Stomach (tissue), 9 donors: ENCODE data around the gene MTCL1. TPM values are rescaled to one million over a fixed set of nuclear protein-coding genes. Genes with fewer than 3 reads are reported as not detected.

Experiments
- DNase-seq, 2 donors: peaks; one replicate each; pipeline versions ENCODE4 v3.0.0 to v3.0.0-alpha.2; 2013 to 2019
- H3K27ac ChIP-seq, 5 donors: fragments of 200-600 bp in 4 of 5; sonication (generic) in 4 of 5; one replicate each; pipeline ENCODE4 v1.5.1; 2013 to 2019; ENCODE audit warnings: mild to moderate bottlenecking in 1 of 5, moderate library complexity in 1 of 5
- H3K27me3 ChIP-seq, 3 donors: fragments of 200-600 bp; sonication (generic); one replicate each; pipeline ENCODE4 v1.5.1; 2017 to 2019; ENCODE audit warnings: mixed run types in 1 of 3
- H3K36me3 ChIP-seq, 4 donors: fragments of 200-600 bp; sonication (generic); 1 replicate in 3 of 4; 2 replicates in 1 of 4; pipeline ENCODE4 v1.5.1; 2016 to 2019
- H3K4me1 ChIP-seq, 4 donors: fragments of 200-600 bp; sonication (generic); one replicate each; pipeline ENCODE4 v1.5.1; 2016 to 2019
- H3K4me3 ChIP-seq, 4 donors: fragments of 200-600 bp; sonication (generic) in 3 of 4; one replicate each; pipeline ENCODE4 v1.5.1; 2016 to 2019; ENCODE audit warnings: mild to moderate bottlenecking in 1 of 4
- H3K9me3 ChIP-seq, 4 donors: fragments of 200-600 bp; sonication (generic); one replicate each; pipeline ENCODE4 v1.5.1; 2016 to 2019
- CTCF ChIP-seq, 7 experiments: fragments of 450-650 bp in 4 of 7; fragments of 200-600 bp in 3 of 7; sonication (generic) in 3 of 7; IDR thresholded peaks; one replicate each; pipeline ENCODE4 v1.5.1; 2016 to 2019; ENCODE audit warnings: antibody characterized with exemption in 7 of 7, control low read depth in 2 of 7, mild to moderate bottlenecking in 1 of 7
- EP300 ChIP-seq: sonication (generic); formaldehyde crosslinking; IDR thresholded peaks from one replicate; pipeline ENCODE4 v1.6.1; 2017; ENCODE audit warnings: antibody characterized with exemption
- POLR2A ChIP-seq, 4 donors: fragments of 450-650 bp; IDR thresholded peaks; one replicate each; pipeline ENCODE4 v1.6.1; 2016; ENCODE audit warnings: antibody characterized with exemption in 4 of 4, control low read depth in 2 of 4, mild to moderate bottlenecking in 1 of 4, moderate library complexity in 1 of 4
- POLR2AphosphoS5 ChIP-seq, 3 donors: sonication (generic); formaldehyde crosslinking; IDR thresholded peaks; one replicate each; pipeline ENCODE4 v1.6.1; 2016; ENCODE audit warnings: antibody characterized with exemption in 3 of 3
- WGBS, 5 donors: extraction: QIAGEN DNeasy Blood & Tissue Kit in 3 of 5; methylation state at CpG; one replicate each; pipeline versions ENCODE4 v1.1.5 to v1.1.7; 2013 to 2018; 5-methylcytosine and 5-hydroxymethylcytosine counted together
- intact Hi-C: fragments of 100-400 bp; cut with DNase I; formaldehyde crosslinking; loops from one replicate; pipeline ENCODE4 v1.15.1; 2023; ENCODE audit warnings: low total_unique reads
- polyA plus RNA-seq, 3 donors: library from polyadenylated mRNA; stranded (reverse); fragments of 200-250 nt; gene quantifications; one replicate each; pipeline ENCODE4 v1.2.3, GENCODE V29; 2013
- total RNA-seq, 5 donors: library from RNA; depleted of rRNA; stranded (reverse); fragments of >200 nt; gene quantifications; one replicate each; pipeline versions ENCODE4 v1.1.0 to v1.2.3, GENCODE V29; 2014 to 2016
- donor health status: healthy with polysubstance abuse.
- donor health status: Bipolar disorder and iron deficiency.
- donor health status: healthy.

Gene MTCL1
- total and polyA plus RNA-seq, 8 donors: 2.3 to 225 (median 20.5) TPM

GRCh38 chr18:8766559-8767293, 61.4 kb downstream of the MTCL1 start:
- Histone ChIP-seq H3K27ac (peak overlapping the region in 2 of 5 donors; percentile 20 to 64), H3K9me3 (peaks cover 0 to under 1% (median 0%) of the 10 kb centered on the region in 4 donors), H3K4me1 (peaks cover 0 to 28% (median 1%) of the 10 kb centered on the region in 4 donors), H3K4me3 (no peak overlapping the region), H3K36me3 (peaks cover 0 to 17% (median 9%) of the 10 kb centered on the region in 4 donors), H3K27me3 (no peaks in the 10 kb centered on the region)
- no peak for DNase-seq
- intact Hi-C loops: no loop called here
- no peak for TF ChIP-seq CTCF (IDR thresholded peaks at IDR 0.05)
- TF ChIP-seq POLR2A (IDR thresholded peaks at IDR 0.05): no peak
- TF ChIP-seq EP300: no peak
- no peak for TF ChIP-seq POLR2AphosphoS5 (IDR thresholded peaks at IDR 0.05)
- WGBS, 5 donors: 63 to 95% (median 93%) methylated on average over 2 of the region's 2 CpGs

GRCh38 chr18:8767340-8767739, 62.0 kb downstream of the MTCL1 start:
- 90 to 96% (median 94%) methylated on average over 4 of the region's 4 CpGs for WGBS, 5 donors
- peaks cover 0 to 33% (median 3%) of the 10 kb centered on the region in 4 donors for H3K4me1 ChIP-seq
- intact Hi-C loops: no loop called here
- TF ChIP-seq POLR2A (IDR thresholded peaks at IDR 0.05) (no peak), CTCF (IDR thresholded peaks at IDR 0.05) (no peak), EP300 (no peak), POLR2AphosphoS5 (IDR thresholded peaks at IDR 0.05) (no peak)
- H3K27ac ChIP-seq: peak overlapping the region in 2 of 5 donors; percentile 20 to 64
- no peak for DNase-seq
- no peaks in the 10 kb centered on the region for H3K27me3 ChIP-seq
- no peak overlapping the region for H3K4me3 ChIP-seq
- peaks cover 0 to 11% (median 7%) of the 10 kb centered on the region in 4 donors for H3K36me3 ChIP-seq
- H3K9me3 ChIP-seq: no peaks in the 10 kb centered on the region

GRCh38 chr18:8769509-8770095, 64.2 kb downstream of the MTCL1 start:
- H3K27me3 ChIP-seq: no peaks in the 10 kb centered on the region
- WGBS, 5 donors: 81 to 86% (median 84%) methylated on average over 3 of the region's 3 CpGs
- no peaks in the 10 kb centered on the region for H3K9me3 ChIP-seq
- no peak overlapping the region for H3K4me3 ChIP-seq
- intact Hi-C loops: no loop called here
- peaks cover 0 to 33% (median 5%) of the 10 kb centered on the region in 4 donors for H3K4me1 ChIP-seq
- TF ChIP-seq POLR2A (IDR thresholded peaks at IDR 0.05) (no peak), POLR2AphosphoS5 (IDR thresholded peaks at IDR 0.05) (no peak), EP300 (no peak), CTCF (IDR thresholded peaks at IDR 0.05) (no peak)
- no peak overlapping the region for H3K27ac ChIP-seq
- no peak for DNase-seq
- no peaks in the 10 kb centered on the region for H3K36me3 ChIP-seq

GRCh38 chr18:8770657-8771056, 65.3 kb downstream of the MTCL1 start:
- Histone ChIP-seq H3K4me1 (peaks cover 0 to 26% (median 6%) of the 10 kb centered on the region in 4 donors), H3K27me3 (no peaks in the 10 kb centered on the region), H3K9me3 (no peaks in the 10 kb centered on the region), H3K27ac (peak overlapping the region in 1 of 5 donors; percentile 83), H3K4me3 (no peak overlapping the region), H3K36me3 (no peaks in the 10 kb centered on the region)
- TF ChIP-seq POLR2AphosphoS5 (IDR thresholded peaks at IDR 0.05) (no peak), POLR2A (IDR thresholded peaks at IDR 0.05) (no peak), EP300 (no peak), CTCF (IDR thresholded peaks at IDR 0.05) (no peak)
- no peak for DNase-seq
- intact Hi-C loops: no loop called here
- WGBS, 5 donors: 83 to 93% (median 90%) methylated on average over 1 of the region's 1 CpG
